Measurements from ENCODE around the gene CDS1.

GRCh38 chr4:84606645-84607044, 23.7 kb downstream of the CDS1 start:
- TF ChIP-seq, protein P1, sequence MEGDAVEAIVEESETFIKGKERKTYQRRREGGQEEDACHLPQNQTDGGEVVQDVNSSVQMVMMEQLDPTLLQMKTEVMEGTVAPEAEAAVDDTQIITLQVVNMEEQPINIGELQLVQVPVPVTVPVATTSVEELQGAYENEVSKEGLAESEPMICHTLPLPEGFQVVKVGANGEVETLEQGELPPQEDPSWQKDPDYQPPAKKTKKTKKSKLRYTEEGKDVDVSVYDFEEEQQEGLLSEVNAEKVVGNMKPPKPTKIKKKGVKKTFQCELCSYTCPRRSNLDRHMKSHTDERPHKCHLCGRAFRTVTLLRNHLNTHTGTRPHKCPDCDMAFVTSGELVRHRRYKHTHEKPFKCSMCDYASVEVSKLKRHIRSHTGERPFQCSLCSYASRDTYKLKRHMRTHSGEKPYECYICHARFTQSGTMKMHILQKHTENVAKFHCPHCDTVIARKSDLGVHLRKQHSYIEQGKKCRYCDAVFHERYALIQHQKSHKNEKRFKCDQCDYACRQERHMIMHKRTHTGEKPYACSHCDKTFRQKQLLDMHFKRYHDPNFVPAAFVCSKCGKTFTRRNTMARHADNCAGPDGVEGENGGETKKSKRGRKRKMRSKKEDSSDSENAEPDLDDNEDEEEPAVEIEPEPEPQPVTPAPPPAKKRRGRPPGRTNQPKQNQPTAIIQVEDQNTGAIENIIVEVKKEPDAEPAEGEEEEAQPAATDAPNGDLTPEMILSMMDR (conservative IDR thresholded peaks at IDR 0.05; ENCODE audit: low read length) = no peak
- no peak for TF ChIP-seq EZH2phosphoT487 (IDR thresholded peaks at IDR 0.05; ENCODE audit: borderline replicate concordance, low read depth, low read length)

Measured in OCI-LY7 (cell line).